GM18511 (cell line): Measurements from ENCODE around the gene CACNA1H.

ENCODE experiments used
- ATAC-seq: cut with Tn5 transposase; IDR thresholded peaks from one replicate; pipeline ENCODE4 v1.9.1; 2021; ENCODE audit warnings: mild to moderate bottlenecking, moderate library complexity; ENCODE audit not compliant: unreplicated experiment

Gene CACNA1H

GRCh38 chr16:1171001-1171400 is 18.1 kb downstream of the CACNA1H start:
- no peak for ATAC-seq

GRCh38 chr16:1171854-1172428 is 19.0 kb downstream of the CACNA1H start:
- no peak for ATAC-seq

GRCh38 chr16:1172651-1173050 is 19.7 kb downstream of the CACNA1H start:
- ATAC-seq = no peak

- ATAC-seq = no peak
These were observed 21.0 kb downstream of the CACNA1H start for GRCh38 chr16:1173788-1174451.

GRCh38 chr16:1174477-1175357 is 21.8 kb downstream of the CACNA1H start:
- ATAC-seq = no peak

GRCh38 chr16:1175566-1176279 is 22.8 kb downstream of the CACNA1H start:
- no peak for ATAC-seq

GRCh38 chr16:1176280-1176897 is 23.5 kb downstream of the CACNA1H start:
- no peak for ATAC-seq

- no peak for ATAC-seq
These were observed 24.1 kb downstream of the CACNA1H start for GRCh38 chr16:1177053-1177452.

- ATAC-seq = no peak
These were observed 24.8 kb downstream of the CACNA1H start for GRCh38 chr16:1177750-1178149.

- no peak for ATAC-seq
These were observed 25.5 kb downstream of the CACNA1H start for GRCh38 chr16:1178295-1178910.

- ATAC-seq = no peak
These were observed 27.9 kb downstream of the CACNA1H start for GRCh38 chr16:1180549-1181403.

GRCh38 chr16:1181404-1182315 is 28.8 kb downstream of the CACNA1H start:
- no peak for ATAC-seq

GRCh38 chr16:1182316-1182671 is 29.4 kb downstream of the CACNA1H start:
- ATAC-seq = no peak

GRCh38 chr16:1182950-1183907 is 30.3 kb downstream of the CACNA1H start:
- no peak for ATAC-seq

- no peak for ATAC-seq
These were observed 31.4 kb downstream of the CACNA1H start for GRCh38 chr16:1184156-1184868.

GRCh38 chr16:1184980-1185379 is 32.1 kb downstream of the CACNA1H start:
- no peak for ATAC-seq
